ENCODE results near the gene IL6R.
"Not testable (repeated sequence)": the region's sequence is repeated elsewhere in the genome, so short reads cannot be mapped to it uniquely, and the experiment has no call there.

Gene IL6R

DNA sequence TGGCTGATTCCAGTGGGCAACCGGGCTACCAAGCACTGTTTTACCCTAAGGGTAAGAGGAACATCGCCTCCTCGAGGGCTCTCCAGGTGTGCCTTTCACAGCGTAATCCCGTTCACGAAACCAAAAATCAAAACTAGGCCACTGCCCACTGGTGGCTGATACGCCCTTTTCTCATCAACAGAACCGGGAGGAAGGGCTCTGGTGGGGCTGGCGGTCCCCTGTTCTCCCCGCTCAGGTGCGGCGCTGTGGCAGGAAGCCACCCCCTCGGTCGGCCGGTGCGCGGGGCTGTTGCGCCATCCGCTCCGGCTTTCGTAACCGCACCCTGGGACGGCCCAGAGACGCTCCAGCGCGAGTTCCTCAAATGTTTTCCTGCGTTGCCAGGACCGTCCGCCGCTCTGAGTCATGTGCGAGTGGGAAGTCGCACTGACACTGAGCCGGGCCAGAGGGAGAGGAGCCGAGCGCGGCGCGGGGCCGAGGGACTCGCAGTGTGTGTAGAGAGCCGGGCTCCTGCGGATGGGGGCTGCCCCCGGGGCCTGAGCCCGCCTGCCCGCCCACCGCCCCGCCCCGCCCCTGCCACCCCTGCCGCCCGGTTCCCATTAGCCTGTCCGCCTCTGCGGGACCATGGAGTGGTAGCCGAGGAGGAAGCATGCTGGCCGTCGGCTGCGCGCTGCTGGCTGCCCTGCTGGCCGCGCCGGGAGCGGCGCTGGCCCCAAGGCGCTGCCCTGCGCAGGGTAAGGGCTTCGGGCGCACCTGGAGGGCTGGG, at the start of gene IL6R:
TSS of gene IL6R (plus strand) at position 360 of the 763 bp plus-strand sequence. CDS start at position 647, 287 bp downstream.
- Mint-ChIP-seq H3K36me3 (no peaks in the 10 kb centered on the region), H3K9me3 (no peaks in the 10 kb centered on the region), H3K4me1 (peaks cover 81% of the 10 kb centered on the region), H3K4me3 (peak within 1 kb of the TSS; percentile 80), H3K27ac (peak within 1 kb of the TSS; percentile 85)
- DNase-seq (ENCODE audit: low spot score in 2 of 2) (peak; percentile 27 to 79), ATAC-seq (peak; percentile 65)

DNA sequence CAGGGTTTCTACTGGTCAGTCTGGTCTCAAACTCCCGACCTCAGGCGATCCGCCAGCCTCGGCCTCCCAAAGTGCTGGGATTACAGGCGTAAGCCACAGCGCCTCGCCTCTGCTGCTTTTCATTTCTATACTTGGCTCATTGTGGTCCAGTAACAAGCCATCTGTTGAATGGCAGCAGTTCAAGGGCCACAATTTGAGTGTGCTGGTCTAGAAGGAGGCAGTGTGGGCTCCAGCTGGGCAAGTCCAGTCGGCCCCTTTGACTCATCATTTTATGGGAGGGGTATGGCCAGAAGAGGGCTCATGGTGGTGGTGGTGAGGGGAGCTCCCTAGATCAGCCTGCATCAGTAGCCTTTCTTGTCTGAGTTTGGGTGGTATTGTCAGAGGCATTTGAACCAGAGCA, 46.6 kb upstream of the IL6R start:
- DNase-seq (ENCODE audit: low spot score in 2 of 2) = no peak
- no peak overlapping the region for H3K27ac Mint-ChIP-seq
- ATAC-seq = no peak
- H3K4me3 Mint-ChIP-seq = no peak overlapping the region
- H3K4me1 Mint-ChIP-seq = peaks cover 9% of the 10 kb centered on the region
- H3K9me3 Mint-ChIP-seq = no peaks in the 10 kb centered on the region
- H3K36me3 Mint-ChIP-seq = no peaks in the 10 kb centered on the region

DNA sequence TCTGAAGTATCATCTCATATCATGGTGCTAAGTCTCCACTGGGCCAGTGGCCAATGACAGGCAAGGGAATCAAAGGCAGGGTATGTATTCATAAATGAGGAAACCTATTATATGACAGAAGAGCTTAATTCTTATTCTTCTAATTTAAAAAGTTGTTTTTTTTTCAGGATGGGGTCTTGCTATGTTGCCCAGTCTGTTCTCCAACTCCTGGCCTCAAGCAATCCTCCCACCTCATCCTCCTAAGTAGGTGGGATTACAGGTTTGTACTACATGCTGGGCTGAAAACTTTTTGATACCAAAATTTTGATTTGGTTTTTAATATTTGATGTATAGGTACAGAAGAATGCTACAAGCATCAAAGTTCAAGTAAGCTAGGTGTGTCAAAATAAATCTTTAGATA, 44.9 kb upstream of the IL6R start:
- ATAC-seq = no peak
- Mint-ChIP-seq H3K36me3 (no peaks in the 10 kb centered on the region), H3K4me1 (no peaks in the 10 kb centered on the region)

DNA sequence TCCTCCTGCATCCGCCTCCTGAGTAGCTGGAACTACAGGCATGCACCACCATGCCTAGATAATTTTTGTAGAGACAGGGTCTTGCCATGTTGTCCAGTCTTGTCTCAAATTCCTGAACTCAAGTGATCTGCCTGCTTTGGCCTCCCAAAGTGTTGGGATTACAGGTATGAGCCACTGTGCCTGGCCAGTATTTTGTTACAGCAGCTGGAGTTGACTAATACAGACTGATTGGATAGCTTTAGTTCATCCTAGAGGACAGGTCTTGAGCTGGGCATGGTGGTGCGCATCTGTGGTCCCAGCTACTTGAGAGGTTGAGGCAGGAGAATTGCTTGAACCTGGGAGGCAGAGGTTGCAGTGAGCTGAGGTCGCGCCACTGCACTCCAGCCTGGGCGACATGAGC, 44.3 kb upstream of the IL6R start:
- H3K4me1 Mint-ChIP-seq; DNase-seq (ENCODE audit: low spot score in 2 of 2); H3K4me3 Mint-ChIP-seq; H3K36me3 Mint-ChIP-seq; H3K27ac Mint-ChIP-seq; H3K9me3 Mint-ChIP-seq; ATAC-seq: not testable (repeated sequence)

More for the DNA sequence above, 44.9 kb upstream of the IL6R start:
- no peaks in the 10 kb centered on the region for H3K9me3 Mint-ChIP-seq
- no peak for DNase-seq (ENCODE audit: low spot score in 2 of 2)
- H3K27ac Mint-ChIP-seq = no peak overlapping the region
- no peak overlapping the region for H3K4me3 Mint-ChIP-seq

DNA sequence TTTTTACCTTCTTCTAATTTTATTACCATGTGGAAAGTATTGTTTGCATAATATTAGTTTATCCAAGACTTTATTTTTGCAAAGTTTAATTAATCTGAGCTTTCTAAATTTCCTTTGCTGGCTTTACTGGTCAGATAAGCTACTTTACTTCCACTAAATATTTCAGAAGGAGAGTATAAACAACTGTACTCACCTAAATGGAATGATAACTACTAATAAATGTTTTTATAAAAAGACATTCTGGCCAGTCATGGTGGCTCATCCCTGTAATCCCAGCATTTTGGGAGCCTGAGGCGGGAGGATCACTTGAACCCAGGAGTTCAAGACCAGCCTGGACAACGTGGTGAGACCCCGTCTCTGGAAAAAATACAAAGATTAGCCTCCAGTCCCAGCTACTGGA, 43.8 kb upstream of the IL6R start:
- ATAC-seq = no peak

DNA sequence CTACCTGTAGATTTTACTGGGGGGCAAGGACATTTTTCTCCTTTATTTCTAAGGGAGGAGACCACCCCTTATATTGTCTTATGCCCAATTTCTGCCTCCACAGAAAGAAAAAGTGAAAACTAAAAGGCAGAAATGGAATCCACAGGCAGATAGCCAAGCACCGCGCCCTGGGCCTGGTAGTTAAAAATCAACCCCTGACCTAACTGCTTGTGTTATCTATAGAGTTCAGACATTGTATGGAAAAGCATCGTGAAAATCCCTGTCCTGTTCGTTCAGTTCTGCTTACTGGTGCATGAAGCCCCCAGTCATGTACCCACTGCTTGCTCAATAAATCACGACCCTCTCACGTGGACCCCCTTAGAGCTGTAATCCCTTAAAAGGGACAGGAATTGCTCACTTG, 33.7 kb upstream of the IL6R start:
- no peak for DNase-seq (ENCODE audit: low spot score in 2 of 2)
- Mint-ChIP-seq H3K4me3 (no peak overlapping the region), H3K4me1 (peaks cover 8% of the 10 kb centered on the region), H3K36me3 (no peaks in the 10 kb centered on the region), H3K27ac (no peak overlapping the region), H3K9me3 (no peaks in the 10 kb centered on the region)
- no peak for ATAC-seq

More for the DNA sequence above, 43.8 kb upstream of the IL6R start:
- H3K36me3 Mint-ChIP-seq = no peaks in the 10 kb centered on the region
- H3K9me3 Mint-ChIP-seq = no peaks in the 10 kb centered on the region
- no peak for DNase-seq (ENCODE audit: low spot score in 2 of 2)
- H3K27ac Mint-ChIP-seq = no peak overlapping the region
- no peak overlapping the region for H3K4me3 Mint-ChIP-seq
- peaks cover 6% of the 10 kb centered on the region for H3K4me1 Mint-ChIP-seq

DNA sequence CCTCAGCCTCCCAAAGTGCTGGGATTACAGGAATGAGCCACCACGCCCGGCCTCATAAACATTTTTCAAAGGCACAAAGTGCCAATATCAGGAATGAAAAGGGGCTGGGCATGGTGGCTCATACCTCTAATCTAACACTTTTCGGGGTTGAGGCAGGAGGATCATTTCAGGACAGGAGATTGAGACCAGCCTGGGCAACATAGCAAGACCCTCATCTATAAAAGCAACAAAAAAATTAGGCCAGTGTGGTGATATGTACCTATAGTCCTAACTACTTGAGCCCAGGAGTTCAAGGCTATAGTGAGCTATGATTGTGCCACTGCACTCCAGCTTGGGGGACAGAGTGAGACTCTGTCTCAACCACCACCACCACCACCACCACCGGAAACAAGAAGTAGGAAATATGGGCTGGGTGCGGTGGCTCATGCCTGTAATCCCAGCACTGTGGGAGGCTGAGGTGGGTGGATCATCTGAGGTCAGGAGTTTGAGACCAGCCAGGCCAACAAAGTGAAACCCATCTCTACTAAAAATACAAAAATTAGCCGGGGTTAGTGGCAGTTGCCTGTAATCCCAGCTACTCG, 31.3 kb upstream of the IL6R start:
- ATAC-seq = peak; percentile 78
- not testable (repeated sequence) for DNase-seq (ENCODE audit: low spot score in 2 of 2); H3K9me3 Mint-ChIP-seq; H3K4me3 Mint-ChIP-seq; H3K27ac Mint-ChIP-seq; H3K4me1 Mint-ChIP-seq; H3K36me3 Mint-ChIP-seq

DNA sequence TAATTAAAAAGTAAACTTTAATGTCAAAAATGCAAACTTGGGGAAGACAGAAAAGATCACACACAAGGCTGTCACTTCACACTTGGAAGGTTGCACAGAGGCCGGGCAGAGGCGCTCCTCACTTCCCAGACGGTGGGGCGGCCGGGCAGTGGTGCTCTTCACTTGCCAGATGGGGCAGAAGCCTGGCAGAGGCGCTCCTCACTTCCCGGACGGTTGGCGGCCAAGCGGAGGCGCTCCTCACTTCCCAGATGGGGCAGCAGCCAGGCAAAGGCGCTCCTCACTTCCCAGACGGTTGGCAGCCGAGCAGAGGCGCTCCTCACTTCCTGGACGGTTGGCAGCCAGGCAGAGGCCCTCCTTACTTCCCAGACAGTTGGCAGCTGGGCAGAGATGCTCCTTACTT, 25.8 kb upstream of the IL6R start:
- Mint-ChIP-seq H3K4me1 (peaks cover under 1% of the 10 kb centered on the region), H3K9me3 (no peaks in the 10 kb centered on the region), H3K27ac (no peak overlapping the region), H3K4me3 (no peak overlapping the region), H3K36me3 (no peaks in the 10 kb centered on the region)
- ATAC-seq (no peak), DNase-seq (ENCODE audit: low spot score in 2 of 2) (no peak)

DNA sequence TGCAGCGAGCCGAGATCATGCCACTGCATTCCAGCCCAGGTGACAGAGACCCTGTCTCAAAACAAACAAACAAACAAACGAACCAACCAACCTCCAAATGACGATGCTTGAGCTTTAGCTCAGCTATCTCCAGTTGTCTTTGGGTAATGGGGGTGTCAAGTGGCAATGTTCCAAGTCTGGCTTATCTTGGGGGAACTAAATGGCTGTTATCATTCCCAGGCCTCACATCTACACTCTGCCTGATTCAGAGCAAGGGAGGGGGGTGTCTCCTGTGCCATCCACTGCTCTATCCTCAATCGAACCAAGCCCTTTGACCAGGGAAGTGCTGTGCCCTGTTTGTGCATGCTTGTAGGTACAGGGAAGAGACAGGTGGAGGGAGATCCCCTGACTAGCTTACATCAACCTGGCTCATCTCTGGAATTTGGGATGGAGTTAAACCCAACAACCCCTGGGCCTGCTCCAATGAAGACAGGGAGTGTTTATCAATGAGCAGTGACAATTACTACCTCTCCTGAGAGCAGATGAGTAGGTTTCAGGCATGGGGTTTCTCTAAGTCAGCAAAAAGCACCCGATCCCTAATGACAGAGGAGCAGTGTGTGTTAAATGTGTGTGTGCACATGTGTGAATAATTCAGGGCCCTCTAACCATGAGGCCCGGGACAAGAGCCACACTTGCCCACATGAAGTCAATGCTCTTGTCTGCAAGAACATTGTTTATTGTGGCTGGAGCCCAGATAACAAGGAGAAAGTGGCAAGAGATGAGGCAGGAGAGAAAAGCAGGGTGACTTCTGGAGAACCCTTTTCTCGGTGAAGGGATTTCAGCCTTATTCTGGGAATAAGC, 20.3 kb upstream of the IL6R start:
- DNase-seq (ENCODE audit: low spot score in 2 of 2) (no peak), ATAC-seq (no peak)
- H3K9me3 Mint-ChIP-seq = no peaks in the 10 kb centered on the region
- H3K4me3 Mint-ChIP-seq = peak overlapping the region; percentile 69
- H3K36me3 Mint-ChIP-seq = peaks cover 7% of the 10 kb centered on the region
- peak overlapping the region; percentile 93 for H3K27ac Mint-ChIP-seq
- H3K4me1 Mint-ChIP-seq = peaks cover 31% of the 10 kb centered on the region

DNA sequence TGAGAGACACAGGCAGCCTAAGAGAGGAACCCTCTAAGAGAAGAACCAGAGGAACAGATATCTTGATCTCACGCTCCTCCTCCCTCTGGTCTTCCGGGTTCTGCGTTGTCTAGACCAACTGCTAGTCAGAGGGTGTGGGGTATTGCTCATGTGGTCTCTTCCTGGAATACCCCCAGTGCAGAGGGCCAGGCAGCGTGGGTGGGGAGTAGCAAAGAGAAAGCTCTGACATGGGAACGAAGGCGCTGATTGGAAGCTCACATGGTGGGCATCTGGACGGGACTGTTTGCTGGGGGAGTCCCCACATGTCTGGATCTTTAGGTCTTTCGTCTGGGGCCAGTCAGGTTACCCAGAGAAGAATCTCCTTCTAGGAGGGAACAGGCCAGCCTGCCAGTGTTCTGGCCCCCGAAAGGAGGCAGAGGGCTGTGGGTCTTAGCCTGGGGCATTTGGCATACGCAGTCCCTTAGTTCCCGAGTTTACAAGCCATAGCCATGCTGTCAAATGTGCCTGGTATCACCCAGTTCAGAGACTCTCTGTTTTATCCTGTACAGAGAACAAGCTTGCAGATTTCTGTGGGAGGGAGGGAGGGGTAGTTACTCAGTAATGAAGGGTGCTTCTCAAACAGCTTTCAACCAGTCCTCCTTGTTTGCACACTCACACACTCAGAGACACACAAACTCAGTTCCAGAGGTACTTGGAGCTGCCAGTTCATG, 18.3 kb upstream of the IL6R start:
- H3K27ac Mint-ChIP-seq = peak overlapping the region; percentile 93
- peaks cover 7% of the 10 kb centered on the region for H3K36me3 Mint-ChIP-seq
- DNase-seq (ENCODE audit: low spot score in 2 of 2) (peak; percentile 65 to 92), ATAC-seq (peak; percentile 98)
- peak overlapping the region; percentile 69 for H3K4me3 Mint-ChIP-seq
- H3K9me3 Mint-ChIP-seq = no peaks in the 10 kb centered on the region
- H3K4me1 Mint-ChIP-seq = peaks cover 31% of the 10 kb centered on the region

DNA sequence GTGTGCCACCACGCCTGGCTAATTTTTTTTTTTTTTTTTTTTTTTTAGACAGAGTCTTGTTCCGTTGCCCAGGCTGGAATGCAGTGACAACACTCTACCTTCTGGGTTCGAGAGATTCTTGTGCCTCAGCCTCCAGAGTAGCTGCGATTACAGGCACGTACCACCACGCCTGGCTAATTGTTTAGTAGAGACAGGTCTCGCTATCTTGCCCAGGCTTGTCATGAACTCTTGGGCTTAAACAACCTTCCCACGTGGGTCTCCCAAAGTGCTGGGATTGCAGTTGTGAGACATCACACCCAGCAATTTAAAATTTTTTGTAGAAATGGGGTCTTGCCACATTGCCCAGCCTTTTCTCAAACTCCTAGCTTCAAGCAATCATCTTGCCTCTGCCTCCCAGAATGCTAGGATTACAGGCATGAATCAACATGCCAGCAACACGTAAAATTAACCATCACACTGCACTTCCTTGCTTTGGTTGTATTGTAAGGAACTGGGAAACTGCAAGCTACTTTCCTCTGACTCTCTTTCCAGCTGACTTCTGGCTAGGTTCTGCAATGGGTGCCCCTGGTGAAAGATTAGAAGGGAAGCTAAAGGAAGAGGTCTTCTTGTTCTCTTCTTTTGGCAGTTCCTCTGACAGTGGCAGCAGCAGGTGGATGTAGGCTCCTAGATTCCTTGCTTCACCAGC, 13.9 kb upstream of the IL6R start:
- H3K9me3 Mint-ChIP-seq = no peaks in the 10 kb centered on the region
- no peak overlapping the region for H3K4me3 Mint-ChIP-seq
- H3K27ac Mint-ChIP-seq = no peak overlapping the region
- H3K4me1 Mint-ChIP-seq = peaks cover 17% of the 10 kb centered on the region
- DNase-seq (ENCODE audit: low spot score in 2 of 2) (no peak), ATAC-seq (no peak)
- peaks cover 7% of the 10 kb centered on the region for H3K36me3 Mint-ChIP-seq

DNA sequence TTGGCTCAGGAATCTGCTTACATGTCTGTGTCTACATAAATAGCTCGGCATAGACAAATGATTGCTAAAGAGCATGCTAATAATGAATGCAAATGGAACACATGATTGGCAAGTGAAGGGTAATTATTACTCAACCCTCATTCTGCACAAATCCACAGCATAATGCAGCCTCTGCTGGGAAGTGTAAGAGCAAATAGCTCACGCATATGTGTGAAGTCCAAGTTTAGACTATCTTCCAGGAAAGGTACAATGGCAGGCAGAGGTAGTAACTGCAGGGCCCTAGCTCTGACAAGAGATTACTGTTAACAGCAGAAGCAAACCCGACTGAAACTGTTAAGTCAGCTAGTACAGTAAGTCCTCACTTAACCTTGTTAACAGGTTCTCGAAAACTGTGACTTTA, 7.0 kb upstream of the IL6R start:
- peaks cover 29% of the 10 kb centered on the region for H3K4me1 Mint-ChIP-seq
- no peaks in the 10 kb centered on the region for H3K9me3 Mint-ChIP-seq
- ATAC-seq = peak; percentile 74
- no peaks in the 10 kb centered on the region for H3K36me3 Mint-ChIP-seq
- peak overlapping the region; percentile 64 for H3K27ac Mint-ChIP-seq
- DNase-seq (ENCODE audit: low spot score in 2 of 2) = no peak
- peak overlapping the region; percentile 3 for H3K4me3 Mint-ChIP-seq

DNA sequence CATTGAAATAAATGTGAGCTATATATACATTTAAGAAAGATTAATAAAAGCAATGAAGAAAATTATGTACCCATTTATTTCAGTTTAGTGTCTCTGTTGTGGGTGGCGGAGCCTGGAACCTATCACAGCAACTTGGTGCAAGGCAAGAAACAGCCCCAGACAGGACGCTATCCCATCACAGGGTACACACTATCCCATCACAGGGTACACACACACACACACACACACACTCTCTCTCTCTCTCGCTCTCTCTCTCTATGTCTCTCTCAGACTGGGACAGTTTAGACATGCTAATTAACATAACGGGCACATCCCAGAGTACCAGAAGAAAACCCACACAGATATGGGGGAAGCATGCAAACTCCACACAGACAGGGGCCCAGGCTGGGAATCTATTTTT, 6.5 kb upstream of the IL6R start:
- DNase-seq (ENCODE audit: low spot score in 2 of 2) (no peak), ATAC-seq (no peak)
- H3K36me3 Mint-ChIP-seq = no peaks in the 10 kb centered on the region
- peak overlapping the region; percentile 64 for H3K27ac Mint-ChIP-seq
- H3K4me3 Mint-ChIP-seq = peak overlapping the region; percentile 3
- H3K4me1 Mint-ChIP-seq = peaks cover 35% of the 10 kb centered on the region
- no peaks in the 10 kb centered on the region for H3K9me3 Mint-ChIP-seq

DNA sequence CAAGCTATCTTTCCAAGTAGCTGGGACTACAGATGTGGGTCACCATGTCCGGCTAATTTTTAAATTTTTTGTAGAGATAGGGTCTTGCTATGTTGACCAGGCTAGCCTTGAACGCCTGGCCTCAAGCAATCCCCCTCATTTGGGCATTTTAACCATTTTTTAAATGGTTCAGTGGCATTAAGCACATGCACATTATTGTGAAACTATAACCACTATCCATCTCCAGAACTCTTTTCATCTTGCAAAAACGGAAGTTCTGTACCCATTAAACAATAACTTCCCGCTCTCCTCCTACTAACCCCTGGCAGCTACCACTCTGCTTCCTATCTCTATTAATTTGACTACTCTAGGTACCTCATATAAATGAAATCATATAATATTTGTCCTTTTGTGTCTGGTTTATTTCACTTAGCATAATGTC, 4.8 kb upstream of the IL6R start:
- DNase-seq (ENCODE audit: low spot score in 2 of 2) (no peak), ATAC-seq (no peak)
- no peak overlapping the region for H3K4me3 Mint-ChIP-seq
- no peaks in the 10 kb centered on the region for H3K36me3 Mint-ChIP-seq
- peaks cover 49% of the 10 kb centered on the region for H3K4me1 Mint-ChIP-seq
- no peaks in the 10 kb centered on the region for H3K9me3 Mint-ChIP-seq
- H3K27ac Mint-ChIP-seq = no peak overlapping the region
